C4-2B (cell line): ENCODE measurements around the gene STXBP5L.

Experiments
- CTCF ChIP-seq: fragments of 450-650 bp; conservative IDR thresholded peaks from 2 replicates; pipeline ENCODE4 v1.5.1; 2017; ENCODE audit warnings: mild to moderate bottlenecking
- ZFX ChIP-seq: fragments of 450-650 bp; IDR thresholded peaks from 2 replicates; pipeline ENCODE4 v1.6.1; 2017

- TF ChIP-seq CTCF (no peak), ZFX (no peak)
These were observed 555.7 kb downstream of the STXBP5L start for GRCh38 chr3:121463745-121464144.
